ENCODE measurements around the gene NDST3. TPM values are rescaled to one million over a fixed set of nuclear protein-coding genes. Genes with fewer than 3 reads are reported as not detected.

NDST3 gene
- total RNA-seq (2014; rRNA removed; shearing (Covaris generic); ENCODE audit: low replicate concordance), result not detected in 2 replicates

DNA sequence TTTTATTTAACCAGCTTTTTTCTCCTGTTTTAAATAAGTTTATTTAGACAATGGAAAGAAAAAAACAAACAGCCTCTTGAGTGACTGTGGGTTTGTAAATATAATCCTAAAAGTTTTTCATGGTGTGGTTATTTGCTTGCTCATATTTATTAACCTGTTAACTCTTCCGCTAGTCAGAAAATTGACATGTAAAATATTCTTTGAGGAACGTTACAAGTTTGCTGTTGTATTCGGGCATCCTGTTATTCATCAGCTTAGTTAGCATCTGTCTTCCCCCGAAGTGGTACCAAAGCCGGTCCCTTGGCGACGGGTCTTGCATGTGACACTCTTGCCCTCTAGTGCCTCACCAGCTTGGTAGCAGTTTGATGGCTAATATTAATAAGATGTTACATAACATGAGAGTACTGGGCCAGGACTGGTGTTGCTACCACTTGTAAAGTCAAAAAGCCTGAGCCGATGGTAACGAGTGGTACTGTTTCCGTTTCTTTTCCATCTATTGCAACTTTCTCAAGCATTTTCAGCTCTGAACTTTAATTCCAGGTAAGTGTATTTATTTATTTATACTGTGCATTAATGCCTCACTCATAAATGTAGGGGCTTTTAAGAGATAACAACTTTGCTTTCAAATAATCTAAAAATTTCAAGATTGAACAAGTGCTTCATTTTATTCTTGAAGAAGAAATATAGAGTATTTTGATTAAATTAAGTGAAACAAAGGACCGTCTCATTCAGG, at the start of gene NDST3:
Gene NDST3 (plus strand): TSS at position 434 of the 733 bp plus-strand sequence. CDS start 19,425 bp downstream, outside the sequence.
- H3K27ac ChIP-seq (ENCODE audit: low read length), result no peak within 1 kb of the TSS
- DNase-seq, result peak; percentile 42
- no peak within 1 kb of the TSS for H3K4me2 ChIP-seq (ENCODE audit: low read depth, low read length, poor library complexity, severe bottlenecking)
- no peaks in the 10 kb centered on the region for H3K27me3 ChIP-seq (ENCODE audit: low read length)
- H3K36me3 ChIP-seq (ENCODE audit: insufficient read depth, low read length), result no peaks in the 10 kb centered on the region
- H2AFZ ChIP-seq (ENCODE audit: low read length), result no peak within 1 kb of the TSS
- no peak within 1 kb of the TSS for H3K4me3 ChIP-seq (ENCODE audit: low read length)
- no peaks in the 10 kb centered on the region for H3K9me3 ChIP-seq (ENCODE audit: low read length)
- no peaks in the 10 kb centered on the region for H3K4me1 ChIP-seq (ENCODE audit: low read length)
- H4K20me1 ChIP-seq (ENCODE audit: insufficient read depth, low read depth, low read length), result no peaks in the 10 kb centered on the region
- H3K79me2 ChIP-seq (ENCODE audit: low read length), result no peaks in the 10 kb centered on the region
- no peak within 1 kb of the TSS for H3K9ac ChIP-seq (ENCODE audit: low read length)
- no peaks in the 10 kb centered on the region for H3K9me2 ChIP-seq (replicated peaks; ENCODE audit: insufficient read depth, low read length)

DNA sequence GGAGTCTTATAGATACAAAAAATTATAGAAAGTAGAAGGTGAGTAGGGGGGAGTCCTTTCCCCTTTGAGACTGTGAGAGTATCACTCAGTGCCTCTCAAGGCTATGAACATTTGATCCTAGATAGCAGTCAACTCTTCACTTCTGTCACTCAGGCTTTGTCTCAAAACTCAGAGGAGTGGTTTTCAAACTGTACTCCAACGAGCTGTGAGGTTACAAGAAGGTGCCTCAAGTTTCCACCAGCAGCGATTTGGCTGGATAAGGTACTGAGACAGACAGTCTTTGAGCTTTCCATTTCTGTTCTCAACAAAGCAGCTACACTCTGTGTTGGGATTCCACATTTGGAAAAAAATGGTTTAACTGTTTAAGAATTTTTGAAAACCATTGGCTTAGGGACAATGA, 48.0 kb upstream of the NDST3 start:
- Histone ChIP-seq H3K4me3 (ENCODE audit: low read length) (no peak overlapping the region), H3K9me3 (ENCODE audit: low read length) (no peaks in the 10 kb centered on the region), H3K36me3 (ENCODE audit: insufficient read depth, low read length) (no peaks in the 10 kb centered on the region), H3K27ac (ENCODE audit: low read length) (no peak overlapping the region), H3K27me3 (ENCODE audit: low read length) (no peaks in the 10 kb centered on the region), H3K4me2 (ENCODE audit: low read depth, low read length, poor library complexity, severe bottlenecking) (no peak overlapping the region), H3K9me2 (replicated peaks; ENCODE audit: insufficient read depth, low read length) (no peaks in the 10 kb centered on the region), H2AFZ (ENCODE audit: low read length) (no peak overlapping the region), H3K79me2 (ENCODE audit: low read length) (no peaks in the 10 kb centered on the region), H3K9ac (ENCODE audit: low read length) (no peak overlapping the region), H4K20me1 (ENCODE audit: insufficient read depth, low read depth, low read length) (no peaks in the 10 kb centered on the region), H3K4me1 (ENCODE audit: low read length) (no peaks in the 10 kb centered on the region)
- DNase-seq, result no peak

DNA sequence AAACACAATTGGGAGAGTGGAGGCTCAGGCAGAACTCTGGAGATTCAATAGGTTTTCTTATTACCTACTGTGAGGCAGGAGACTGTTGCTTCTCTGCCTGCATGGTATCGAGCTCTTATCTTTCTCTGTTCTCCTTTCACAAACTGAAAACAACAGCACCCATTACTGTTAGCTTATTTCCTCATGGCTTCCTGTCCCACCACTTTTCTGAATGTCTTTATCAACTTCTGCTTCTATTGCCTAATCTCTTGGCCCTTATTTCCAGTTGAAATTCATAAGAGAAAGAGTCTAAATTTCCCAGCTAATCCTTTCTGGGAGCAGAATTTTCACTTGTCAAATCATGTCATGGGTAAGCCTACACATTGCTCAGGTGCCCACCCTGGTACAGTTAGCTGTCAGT, 46.8 kb upstream of the NDST3 start:
- no peaks in the 10 kb centered on the region for H3K4me1 ChIP-seq (ENCODE audit: low read length)

DNA sequence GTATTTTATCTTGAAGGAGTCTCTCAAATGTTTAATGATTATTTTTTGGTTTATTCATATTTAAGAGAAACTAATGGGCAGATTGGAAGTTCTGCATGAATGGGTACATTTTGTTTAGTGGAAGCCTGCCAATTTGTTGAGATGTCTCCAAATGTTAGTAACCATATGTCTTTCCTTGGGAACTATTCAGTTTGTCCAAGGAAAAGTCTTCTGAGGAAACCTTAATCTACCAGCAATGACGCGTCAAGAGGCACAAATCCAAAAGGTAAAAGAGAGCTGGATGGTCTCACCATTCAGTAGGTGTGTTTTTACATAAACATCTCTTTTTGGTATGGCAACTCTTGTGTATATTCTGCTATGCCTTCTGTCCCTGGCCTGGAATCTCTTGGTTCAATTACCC, 37.4 kb upstream of the NDST3 start:
- Histone ChIP-seq H4K20me1 (ENCODE audit: insufficient read depth, low read depth, low read length) (no peaks in the 10 kb centered on the region), H3K9me2 (replicated peaks; ENCODE audit: insufficient read depth, low read length) (peaks cover 3% of the 10 kb centered on the region; the same call in 1 of the 2 replicates), H3K79me2 (ENCODE audit: low read length) (no peaks in the 10 kb centered on the region), H3K9ac (ENCODE audit: low read length) (no peak overlapping the region), H3K4me3 (ENCODE audit: low read length) (no peak overlapping the region), H2AFZ (ENCODE audit: low read length) (no peak overlapping the region), H3K36me3 (ENCODE audit: insufficient read depth, low read length) (no peaks in the 10 kb centered on the region), H3K9me3 (ENCODE audit: low read length) (no peaks in the 10 kb centered on the region), H3K27ac (ENCODE audit: low read length) (no peak overlapping the region), H3K4me1 (ENCODE audit: low read length) (no peaks in the 10 kb centered on the region), H3K4me2 (ENCODE audit: low read depth, low read length, poor library complexity, severe bottlenecking) (no peak overlapping the region), H3K27me3 (ENCODE audit: low read length) (no peaks in the 10 kb centered on the region)
- no peak for DNase-seq

More for the DNA sequence above, 46.8 kb upstream of the NDST3 start:
- Histone ChIP-seq H3K79me2 (ENCODE audit: low read length) (no peaks in the 10 kb centered on the region), H3K36me3 (ENCODE audit: insufficient read depth, low read length) (no peaks in the 10 kb centered on the region), H3K27me3 (ENCODE audit: low read length) (no peaks in the 10 kb centered on the region), H3K27ac (ENCODE audit: low read length) (no peak overlapping the region), H3K4me2 (ENCODE audit: low read depth, low read length, poor library complexity, severe bottlenecking) (no peak overlapping the region), H3K9me3 (ENCODE audit: low read length) (no peaks in the 10 kb centered on the region), H4K20me1 (ENCODE audit: insufficient read depth, low read depth, low read length) (no peaks in the 10 kb centered on the region), H3K9ac (ENCODE audit: low read length) (no peak overlapping the region), H2AFZ (ENCODE audit: low read length) (no peak overlapping the region), H3K4me3 (ENCODE audit: low read length) (no peak overlapping the region), H3K9me2 (replicated peaks; ENCODE audit: insufficient read depth, low read length) (no peaks in the 10 kb centered on the region)
- no peak for DNase-seq

DNA sequence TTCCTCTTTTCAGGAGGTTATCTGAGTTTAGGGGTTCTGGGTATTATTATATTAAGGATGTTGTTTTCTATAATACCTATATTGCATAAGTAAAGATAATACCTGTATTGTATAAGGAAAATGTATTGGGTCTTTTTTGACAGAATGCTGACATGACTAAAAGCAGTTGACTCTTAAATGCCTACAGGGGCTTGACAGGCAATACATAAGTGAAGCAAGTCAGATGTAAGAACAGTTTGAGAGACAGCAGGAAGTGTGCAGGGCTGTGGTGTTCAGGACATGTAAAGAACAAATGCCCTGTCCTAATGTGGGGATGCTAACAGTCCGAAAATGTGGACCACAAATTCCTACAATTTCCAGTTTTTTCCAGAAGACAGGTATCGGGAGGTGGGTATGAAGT, 30.2 kb upstream of the NDST3 start:
- H3K36me3 ChIP-seq (ENCODE audit: insufficient read depth, low read length), result no peaks in the 10 kb centered on the region
- no peak overlapping the region for H3K9ac ChIP-seq (ENCODE audit: low read length)
- H3K27me3 ChIP-seq (ENCODE audit: low read length), result no peaks in the 10 kb centered on the region
- H2AFZ ChIP-seq (ENCODE audit: low read length), result no peak overlapping the region
- H4K20me1 ChIP-seq (ENCODE audit: insufficient read depth, low read depth, low read length), result no peaks in the 10 kb centered on the region
- H3K9me3 ChIP-seq (ENCODE audit: low read length), result no peaks in the 10 kb centered on the region
- DNase-seq, result no peak
- H3K4me3 ChIP-seq (ENCODE audit: low read length), result no peak overlapping the region
- no peak overlapping the region for H3K4me2 ChIP-seq (ENCODE audit: low read depth, low read length, poor library complexity, severe bottlenecking)
- no peaks in the 10 kb centered on the region for H3K79me2 ChIP-seq (ENCODE audit: low read length)
- no peak overlapping the region for H3K27ac ChIP-seq (ENCODE audit: low read length)
- H3K9me2 ChIP-seq (replicated peaks; ENCODE audit: insufficient read depth, low read length), result no peaks in the 10 kb centered on the region
- H3K4me1 ChIP-seq (ENCODE audit: low read length), result no peaks in the 10 kb centered on the region

DNA sequence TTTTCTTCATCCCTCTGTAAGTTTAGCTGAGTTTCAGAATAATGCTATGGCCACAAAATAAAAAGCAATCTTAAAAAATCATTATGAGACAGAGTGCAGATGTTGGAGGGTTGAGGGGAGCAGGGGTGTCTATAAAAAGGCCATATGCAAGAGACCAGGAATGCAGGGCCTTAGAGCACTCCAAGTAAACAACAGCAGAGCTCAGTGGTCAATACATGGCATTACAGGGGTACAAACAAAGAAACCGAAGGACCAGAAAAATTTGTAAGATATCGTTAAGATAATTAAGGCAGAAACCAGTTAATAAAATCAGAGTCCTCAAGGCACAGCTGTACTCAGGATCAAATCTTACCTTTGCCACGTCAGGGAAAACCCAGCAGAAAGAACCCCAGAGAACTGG, 28.4 kb upstream of the NDST3 start:
- no peaks in the 10 kb centered on the region for H3K79me2 ChIP-seq (ENCODE audit: low read length)
- no peaks in the 10 kb centered on the region for H3K27me3 ChIP-seq (ENCODE audit: low read length)
- no peaks in the 10 kb centered on the region for H3K4me1 ChIP-seq (ENCODE audit: low read length)
- no peaks in the 10 kb centered on the region for H3K36me3 ChIP-seq (ENCODE audit: insufficient read depth, low read length)
- H3K27ac ChIP-seq (ENCODE audit: low read length), result no peak overlapping the region
- no peaks in the 10 kb centered on the region for H3K9me3 ChIP-seq (ENCODE audit: low read length)
- no peak overlapping the region for H2AFZ ChIP-seq (ENCODE audit: low read length)
- DNase-seq, result no peak
- no peaks in the 10 kb centered on the region for H4K20me1 ChIP-seq (ENCODE audit: insufficient read depth, low read depth, low read length)
- H3K4me2 ChIP-seq (ENCODE audit: low read depth, low read length, poor library complexity, severe bottlenecking), result no peak overlapping the region
- H3K9ac ChIP-seq (ENCODE audit: low read length), result no peak overlapping the region
- no peaks in the 10 kb centered on the region for H3K9me2 ChIP-seq (replicated peaks; ENCODE audit: insufficient read depth, low read length)
- H3K4me3 ChIP-seq (ENCODE audit: low read length), result no peak overlapping the region

DNA sequence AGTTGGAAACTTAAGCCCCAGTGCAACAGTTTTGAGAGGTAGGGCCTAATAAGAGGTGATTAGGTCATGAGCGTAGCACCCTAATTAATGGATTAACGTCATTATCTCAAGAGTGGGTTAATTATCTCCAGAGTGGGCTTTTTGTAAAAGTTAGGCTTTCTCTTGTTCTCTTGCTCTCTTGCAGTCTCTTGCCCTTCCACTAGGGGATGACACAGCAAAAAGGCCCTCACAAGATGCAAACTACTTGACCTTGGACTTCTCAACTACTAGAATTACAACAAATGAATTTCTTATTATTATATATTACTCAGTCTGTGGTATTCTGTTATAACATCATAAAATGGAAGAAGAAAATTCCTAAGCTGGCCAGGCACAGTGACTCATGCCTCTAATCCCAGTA, 22.1 kb upstream of the NDST3 start:
- no peaks in the 10 kb centered on the region for H3K36me3 ChIP-seq (ENCODE audit: insufficient read depth, low read length)
- no peak overlapping the region for H3K27ac ChIP-seq (ENCODE audit: low read length)

DNA sequence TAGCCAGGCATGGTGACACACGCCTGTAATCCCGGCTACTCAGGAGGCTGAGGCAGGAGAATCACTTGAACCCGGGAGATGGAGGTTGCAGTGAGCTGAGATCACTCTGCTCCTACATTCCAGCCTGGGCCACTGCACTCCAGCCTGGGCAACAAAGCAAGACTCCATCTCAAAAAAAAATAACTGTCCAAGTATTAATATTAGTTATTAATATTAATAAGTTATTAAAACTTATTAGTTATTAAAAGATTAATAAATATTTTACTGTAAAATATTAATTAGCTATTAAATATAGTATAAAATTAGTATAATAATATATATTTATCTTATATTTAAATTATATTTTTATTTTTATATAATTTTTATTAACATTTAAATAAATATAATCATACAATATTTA, 19.5 kb upstream of the NDST3 start:
- no peaks in the 10 kb centered on the region for H3K9me3 ChIP-seq (ENCODE audit: low read length)
- H3K79me2 ChIP-seq (ENCODE audit: low read length), result no peaks in the 10 kb centered on the region
- H3K9ac ChIP-seq (ENCODE audit: low read length), result no peak overlapping the region
- no peak overlapping the region for H2AFZ ChIP-seq (ENCODE audit: low read length)
- no peak overlapping the region for H3K4me2 ChIP-seq (ENCODE audit: low read depth, low read length, poor library complexity, severe bottlenecking)
- no peak overlapping the region for H3K27ac ChIP-seq (ENCODE audit: low read length)
- H3K4me1 ChIP-seq (ENCODE audit: low read length), result no peaks in the 10 kb centered on the region
- no peak for DNase-seq
- no peak overlapping the region for H3K4me3 ChIP-seq (ENCODE audit: low read length)
- H3K27me3 ChIP-seq (ENCODE audit: low read length), result no peaks in the 10 kb centered on the region
- H4K20me1 ChIP-seq (ENCODE audit: insufficient read depth, low read depth, low read length), result no peaks in the 10 kb centered on the region
- no peaks in the 10 kb centered on the region for H3K36me3 ChIP-seq (ENCODE audit: insufficient read depth, low read length)
- no peaks in the 10 kb centered on the region for H3K9me2 ChIP-seq (replicated peaks; ENCODE audit: insufficient read depth, low read length)

More for the DNA sequence above, 22.1 kb upstream of the NDST3 start:
- no peak overlapping the region for H3K4me3 ChIP-seq (ENCODE audit: low read length)
- H3K9ac ChIP-seq (ENCODE audit: low read length), result no peak overlapping the region
- H3K79me2 ChIP-seq (ENCODE audit: low read length), result no peaks in the 10 kb centered on the region
- peak; percentile 41 for DNase-seq
- H3K27me3 ChIP-seq (ENCODE audit: low read length), result no peaks in the 10 kb centered on the region
- H3K9me2 ChIP-seq (replicated peaks; ENCODE audit: insufficient read depth, low read length), result no peaks in the 10 kb centered on the region
- H3K4me2 ChIP-seq (ENCODE audit: low read depth, low read length, poor library complexity, severe bottlenecking), result no peak overlapping the region
- H2AFZ ChIP-seq (ENCODE audit: low read length), result no peak overlapping the region
- H3K9me3 ChIP-seq (ENCODE audit: low read length), result no peaks in the 10 kb centered on the region
- no peaks in the 10 kb centered on the region for H4K20me1 ChIP-seq (ENCODE audit: insufficient read depth, low read depth, low read length)
- no peaks in the 10 kb centered on the region for H3K4me1 ChIP-seq (ENCODE audit: low read length)
